Thoracic aorta (tissue), 2 donors: ENCODE results near the gene SLCO4A1. TPM values are rescaled to one million over a fixed set of nuclear protein-coding genes. Genes with fewer than 3 reads are reported as not detected.

ENCODE experiments used
- ATAC-seq: fragments of 150-250 bp; one replicate; pipeline ENCODE4 v1.8.0; 2017; ENCODE audit warnings: low read depth; ENCODE audit not compliant: insufficient number of reproducible peaks, low FRiP score
- DNase-seq: peaks from one replicate; pipeline ENCODE4 v3.0.0-alpha.2; 2020; ENCODE audit warnings: low spot score
- H3K27ac ChIP-seq, 2 donors: fragments of 200-600 bp; sonication (generic); 1 replicate in 1 of 2; 2 replicates in 1 of 2; pipeline ENCODE4 v1.5.1; 2016; ENCODE audit warnings: mild to moderate bottlenecking in 2 of 2, moderate library complexity in 2 of 2
- H3K27me3 ChIP-seq: fragments of 200-600 bp; sonication (generic); replicated peaks from 2 replicates; pipeline ENCODE4 v1.6.0; 2016; ENCODE audit warnings: mild to moderate bottlenecking; ENCODE audit not compliant: insufficient read depth
- H3K36me3 ChIP-seq: fragments of 200-600 bp; sonication (generic); one replicate; pipeline ENCODE4 v1.5.1; 2016
- H3K4me1 ChIP-seq, 2 donors: fragments of 200-600 bp; sonication (generic); 1 replicate in 1 of 2; 2 replicates in 1 of 2; pipeline versions ENCODE4 v1.5.1 to v1.6.0; 2016; ENCODE audit warnings: low read depth in 2 of 2, mild to moderate bottlenecking in 1 of 2; ENCODE audit not compliant: control insufficient read depth in 1 of 2
- H3K4me3 ChIP-seq: fragments of 200-600 bp; sonication (generic); 2 replicates; pipeline ENCODE4 v1.5.1; 2016; ENCODE audit warnings: mild to moderate bottlenecking
- H3K9me3 ChIP-seq: fragments of 200-600 bp; sonication (generic); 2 replicates; pipeline ENCODE4 v1.5.1; 2016
- CTCF ChIP-seq: fragments of 200-600 bp; sonication (generic); IDR thresholded peaks from one replicate; pipeline ENCODE4 v1.5.1; 2019; ENCODE audit warnings: antibody characterized with exemption
- total RNA-seq, 2 donors: library from RNA; depleted of rRNA; stranded (reverse); fragments of >200 nt; gene quantifications; one replicate each; pipeline versions ENCODE4 v1.1.0 to v1.2.3, GENCODE V29; 2016

Gene SLCO4A1
- total RNA-seq, 2 donors from 2014 or later, result 22.1 to 26.0 TPM

GRCh38 chr20:62664019-62664971 is 22.0 kb downstream of the SLCO4A1 start:
- Histone ChIP-seq H3K36me3 (no peaks in the 10 kb centered on the region), H3K4me1 (no peaks in the 10 kb centered on the region), H3K4me3 (no peak overlapping the region), H3K9me3 (no peaks in the 10 kb centered on the region), H3K27me3 (no peaks in the 10 kb centered on the region), H3K27ac (no peak overlapping the region)
- ATAC-seq, result no peak
- DNase-seq, result no peak
- TF ChIP-seq CTCF, result no peak

- no peak for ATAC-seq
- Histone ChIP-seq H3K36me3 (no peaks in the 10 kb centered on the region), H3K27me3 (no peaks in the 10 kb centered on the region), H3K4me1 (no peaks in the 10 kb centered on the region), H3K27ac (no peak overlapping the region), H3K9me3 (no peaks in the 10 kb centered on the region), H3K4me3 (no peak overlapping the region)
- DNase-seq, result no peak
- TF ChIP-seq CTCF, result no peak
Observed at GRCh38 chr20:62665153-62665754, 23.0 kb downstream of the SLCO4A1 start.

GRCh38 chr20:62665826-62666735 is 23.8 kb downstream of the SLCO4A1 start:
- H3K36me3 ChIP-seq, result no peaks in the 10 kb centered on the region
- no peak overlapping the region for H3K27ac ChIP-seq
- no peak for TF ChIP-seq CTCF
- no peaks in the 10 kb centered on the region for H3K27me3 ChIP-seq
- no peaks in the 10 kb centered on the region for H3K9me3 ChIP-seq
- ATAC-seq, result no peak
- no peaks in the 10 kb centered on the region for H3K4me1 ChIP-seq
- no peak overlapping the region for H3K4me3 ChIP-seq
- no peak for DNase-seq

- Histone ChIP-seq H3K9me3 (no peaks in the 10 kb centered on the region), H3K36me3 (no peaks in the 10 kb centered on the region), H3K4me1 (no peaks in the 10 kb centered on the region), H3K4me3 (no peak overlapping the region), H3K27ac (no peak overlapping the region), H3K27me3 (no peaks in the 10 kb centered on the region)
- ATAC-seq (no peak), DNase-seq (no peak)
- no peak for TF ChIP-seq CTCF
Observed at GRCh38 chr20:62666736-62667529, 24.6 kb downstream of the SLCO4A1 start.
